ENCODE data around the gene PLXNB3.

Gene PLXNB3

GRCh38 chrX:153774576-153775292 lies 10.7 kb downstream of the PLXNB3 start:
- no peak for DNase-seq

GRCh38 chrX:153775293-153776119 lies 11.5 kb downstream of the PLXNB3 start:
- DNase-seq, result no peak

GRCh38 chrX:153776120-153776599 lies 12.1 kb downstream of the PLXNB3 start:
- no peak for DNase-seq

GRCh38 chrX:153776611-153777045 lies 12.6 kb downstream of the PLXNB3 start:
- DNase-seq, result no peak

- DNase-seq, result no peak
Measured at GRCh38 chrX:153777261-153778090, 13.4 kb downstream of the PLXNB3 start.

- no peak for DNase-seq
Measured at GRCh38 chrX:153778181-153778580, 14.1 kb downstream of the PLXNB3 start.

GRCh38 chrX:153778684-153779101 lies 14.6 kb downstream of the PLXNB3 start:
- DNase-seq, result no peak

GRCh38 chrX:153779891-153780677 lies 16.0 kb downstream of the PLXNB3 start:
- no peak for DNase-seq

- no peak for DNase-seq
Measured at GRCh38 chrX:153780678-153781427, 16.8 kb downstream of the PLXNB3 start, which contains the start of gene SRPK3. Gene SRPK3, plus strand, starts transcription at chrX:153781041. Its CDS starts 46 bp downstream, at chrX:153781087.

- DNase-seq, result no peak
Measured at GRCh38 chrX:153781428-153782047, 17.5 kb downstream of the PLXNB3 start.

- DNase-seq, result no peak
Measured at GRCh38 chrX:153782313-153782712, 18.3 kb downstream of the PLXNB3 start.

GRCh38 chrX:153782871-153783270 lies 18.8 kb downstream of the PLXNB3 start:
- no peak for DNase-seq

- no peak for DNase-seq
Measured at GRCh38 chrX:153783378-153784013, 19.4 kb downstream of the PLXNB3 start.

GRCh38 chrX:153784325-153784967 lies 20.4 kb downstream of the PLXNB3 start:
- DNase-seq, result no peak

- DNase-seq, result no peak
Measured at GRCh38 chrX:153786669-153787068, 22.6 kb downstream of the PLXNB3 start.

- no peak for DNase-seq
Measured at GRCh38 chrX:153789654-153790053, 25.6 kb downstream of the PLXNB3 start.

GRCh38 chrX:153791104-153791852 lies 27.2 kb downstream of the PLXNB3 start:
- DNase-seq, result no peak

- no peak for DNase-seq
Measured at GRCh38 chrX:153792368-153792767, 28.3 kb downstream of the PLXNB3 start.

GRCh38 chrX:153793291-153793690 lies 29.2 kb downstream of the PLXNB3 start:
- peak; percentile 3 for DNase-seq
